HG02678 (cell line): Measurements from ENCODE around the gene ASB13.

Experiments used
- ATAC-seq: cut with Tn5 transposase; IDR thresholded peaks from one replicate; pipeline ENCODE4 v1.9.1; 2021; ENCODE audit warnings: mild to moderate bottlenecking, moderate library complexity; ENCODE audit not compliant: unreplicated experiment

Gene ASB13

DNA sequence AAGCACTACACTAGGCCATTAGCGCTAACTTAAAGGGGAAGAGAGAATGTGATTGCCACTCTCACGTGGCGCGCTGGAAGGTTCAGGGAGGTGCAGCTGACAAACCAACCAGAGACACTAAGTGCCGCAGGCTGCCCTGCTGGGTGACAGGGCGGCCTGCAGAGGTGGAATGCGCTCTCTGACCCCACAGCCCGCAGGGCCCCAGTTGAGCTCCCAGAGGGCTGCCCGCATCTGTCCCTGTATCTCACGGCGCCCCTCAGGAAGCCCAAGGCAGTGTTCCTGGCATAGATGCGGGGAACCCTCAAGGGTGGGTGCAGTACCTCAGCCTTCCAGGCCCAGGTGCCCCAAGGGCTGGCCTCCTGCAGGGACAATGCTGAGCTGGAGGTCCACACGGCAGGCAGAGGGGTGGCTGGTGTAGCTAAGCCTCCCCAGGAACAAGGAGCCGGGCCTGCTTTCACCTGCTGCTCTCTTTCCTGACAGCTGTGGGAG lies 75.0 kb downstream of the ASB13 start:
- ATAC-seq: no peak

DNA sequence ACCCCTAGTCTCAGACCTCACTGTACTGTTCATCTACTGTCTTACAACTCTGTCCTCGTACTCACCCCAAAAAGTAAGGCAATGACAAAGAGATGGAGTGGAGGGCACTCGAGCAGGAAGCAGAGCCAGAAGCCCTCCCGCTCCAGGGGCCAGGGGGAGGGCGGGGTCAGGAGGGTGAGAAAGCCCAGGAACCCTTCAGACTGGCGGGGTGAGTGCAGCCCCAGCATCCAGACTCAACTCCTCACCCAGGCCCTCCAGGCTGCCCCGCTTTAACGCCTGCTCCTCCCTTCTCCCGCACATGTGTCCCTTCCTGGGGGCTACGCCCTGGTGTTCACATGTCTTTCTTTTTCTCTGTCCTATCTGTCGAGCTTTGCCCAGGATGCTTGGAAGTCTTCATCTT lies 75.6 kb downstream of the ASB13 start:
- ATAC-seq: no peak

- no peak for ATAC-seq
Measured at GRCh38 chr10:5589661-5590511, 76.5 kb downstream of the ASB13 start.

- no peak for ATAC-seq
Measured at GRCh38 chr10:5589011-5589660, 77.3 kb downstream of the ASB13 start.
